ENCODE measurements around the gene DUOX1.

DNA sequence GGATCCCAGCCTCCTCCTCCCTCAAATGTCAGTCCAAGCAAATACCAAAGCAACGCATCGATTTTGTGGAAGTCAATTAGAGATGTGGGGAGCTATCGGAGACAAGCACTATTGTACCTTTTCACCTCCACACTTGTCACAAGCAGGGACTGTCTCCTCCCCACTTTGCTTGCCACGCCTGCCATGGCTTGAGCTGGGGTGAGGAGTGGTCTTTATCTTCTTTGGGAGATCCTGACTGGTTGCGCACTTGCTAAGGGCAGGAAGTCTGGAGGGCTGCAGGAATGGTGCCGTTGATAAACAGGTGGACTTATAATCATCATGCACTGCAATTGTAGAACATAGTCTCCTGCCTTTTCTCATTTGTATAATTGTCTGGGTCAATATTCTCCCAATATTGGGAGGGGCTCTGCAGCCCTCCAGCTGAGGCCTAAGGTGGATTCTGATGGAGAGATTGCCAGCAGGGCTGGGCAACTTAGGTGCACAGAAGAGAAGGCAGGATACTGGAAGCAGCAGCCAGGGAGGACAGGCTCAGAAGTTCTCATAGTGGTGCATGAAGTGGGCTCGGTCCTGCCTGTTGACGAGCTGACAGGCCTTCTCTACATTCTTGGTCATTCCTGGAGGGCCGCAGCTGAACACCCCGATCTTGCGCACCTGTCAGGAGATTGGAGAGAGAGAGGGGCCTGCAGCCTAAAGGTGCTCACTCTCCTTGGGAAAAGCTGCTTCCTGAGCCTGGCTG, 36.0 kb upstream of the DUOX1 start:
- no peak for TF ChIP-seq GTF3A (CRISPR knock-in tag; conservative IDR thresholded peaks at IDR 0.05)
- TF ChIP-seq CTCF (CRISPR knock-in tag; IDR thresholded peaks at IDR 0.05) = no peak
- TF ChIP-seq EZH2 (conservative IDR thresholded peaks at IDR 0.05; ENCODE audit: low read depth, low read length) = no peak
- no peak for TF ChIP-seq CHD4 (IDR thresholded peaks at IDR 0.05; ENCODE audit: borderline replicate concordance, low read length)
- no peak for TF ChIP-seq HCFC1 (IDR thresholded peaks at IDR 0.05; ENCODE audit: low read depth, low read length)
- no peak for TF ChIP-seq ZNF530 (CRISPR knock-in tag; IDR thresholded peaks at IDR 0.05; ENCODE audit: low read depth)
- no peak for TF ChIP-seq EHMT2 (IDR thresholded peaks at IDR 0.05; ENCODE audit: borderline replicate concordance, low read depth, low read length)
- no peak for TF ChIP-seq SKIL (CRISPR knock-in tag; IDR thresholded peaks at IDR 0.05; ENCODE audit: borderline replicate concordance)
- TF ChIP-seq HMG20B (CRISPR knock-in tag; conservative IDR thresholded peaks at IDR 0.05) = no peak
- TF ChIP-seq, protein P1, sequence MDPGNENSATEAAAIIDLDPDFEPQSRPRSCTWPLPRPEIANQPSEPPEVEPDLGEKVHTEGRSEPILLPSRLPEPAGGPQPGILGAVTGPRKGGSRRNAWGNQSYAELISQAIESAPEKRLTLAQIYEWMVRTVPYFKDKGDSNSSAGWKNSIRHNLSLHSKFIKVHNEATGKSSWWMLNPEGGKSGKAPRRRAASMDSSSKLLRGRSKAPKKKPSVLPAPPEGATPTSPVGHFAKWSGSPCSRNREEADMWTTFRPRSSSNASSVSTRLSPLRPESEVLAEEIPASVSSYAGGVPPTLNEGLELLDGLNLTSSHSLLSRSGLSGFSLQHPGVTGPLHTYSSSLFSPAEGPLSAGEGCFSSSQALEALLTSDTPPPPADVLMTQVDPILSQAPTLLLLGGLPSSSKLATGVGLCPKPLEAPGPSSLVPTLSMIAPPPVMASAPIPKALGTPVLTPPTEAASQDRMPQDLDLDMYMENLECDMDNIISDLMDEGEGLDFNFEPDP (CRISPR knock-in tag; conservative IDR thresholded peaks at IDR 0.05) = no peak
- no peak for TF ChIP-seq TP53 (CRISPR knock-in tag; conservative IDR thresholded peaks at IDR 0.05)
- TF ChIP-seq POLR2A (IDR thresholded peaks at IDR 0.05; ENCODE audit: insufficient read depth in 1 of 2, low read depth in 2 of 2, low read length in 2 of 2) = no peak
